Measurements from ENCODE around the gene CRYAB. TPM values are rescaled to one million over a fixed set of nuclear protein-coding genes. Genes with fewer than 3 reads are reported as not detected.

The CRYAB gene
- total and polyA plus RNA-seq, 2 of the 4 experiments (the other 2 are of a cell fraction): 6.5 to 19.5 TPM

DNA sequence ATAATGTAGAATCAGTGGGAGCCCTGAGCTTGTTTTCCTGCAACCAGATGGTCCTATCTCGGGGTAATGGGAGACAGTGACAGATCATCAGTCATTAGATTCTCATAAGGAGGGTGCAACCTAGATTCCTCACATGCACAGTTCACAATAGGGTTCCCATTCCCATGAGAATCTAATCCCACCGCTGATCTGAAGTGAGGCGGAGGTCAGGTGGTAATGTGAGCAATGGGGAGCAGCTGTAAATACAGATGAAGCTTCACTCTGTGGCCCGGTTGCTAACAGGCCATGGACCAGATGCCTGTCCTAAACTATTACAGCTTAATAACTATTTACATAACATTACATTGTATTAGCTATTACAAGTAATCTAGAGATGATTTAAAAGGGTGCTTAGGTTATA, 42.6 kb upstream of the CRYAB start:
- ChIA-PET CTCF (no interaction called here), POLR2A (ENCODE audit: unreplicated experiment) (no interaction called here)
- H4K20me1 ChIP-seq (ENCODE audit: insufficient read depth, low read length): no peaks in the 10 kb centered on the region
- H4K91ac ChIP-seq (ENCODE audit: insufficient read depth, low read depth, low read length): no peak overlapping the region
- H3K14ac ChIP-seq (replicated peaks; ENCODE audit: low read depth, low read length): no peak overlapping the region
- H2BK20ac ChIP-seq (ENCODE audit: low read depth, low read length): no peak overlapping the region
- H3K79me1 ChIP-seq (ENCODE audit: low read depth in 1 of 2, low read length in 2 of 2): no peaks in the 10 kb centered on the region; a peak in 1 of 4 replicates
- no peak for TF ChIP-seq FOS (IDR thresholded peaks at IDR 0.05; ENCODE audit: low read depth, low read length)
- TF ChIP-seq POLR2A (IDR thresholded peaks at IDR 0.05; ENCODE audit: low read depth, low read length): no peak
- no peak for TF ChIP-seq MXI1 (IDR thresholded peaks at IDR 0.05; ENCODE audit: borderline replicate concordance, low read depth, low read length)
- TF ChIP-seq NFE2L2 (IDR thresholded peaks at IDR 0.05; ENCODE audit: low read depth, low read length): no peak
- no peak for TF ChIP-seq MAZ (IDR thresholded peaks at IDR 0.05; ENCODE audit: borderline replicate concordance, low read depth, low read length)
- TF ChIP-seq RAD21 (IDR thresholded peaks at IDR 0.05; ENCODE audit: low read length): no peak
- TF ChIP-seq SMC3 (IDR thresholded peaks at IDR 0.05; ENCODE audit: low read depth, low read length): no peak
- TF ChIP-seq RFX5 (IDR thresholded peaks at IDR 0.05; ENCODE audit: low read depth, low read length): no peak
- TF ChIP-seq BHLHE40 (IDR thresholded peaks at IDR 0.05; ENCODE audit: low read depth, low read length): no peak
- no peak for TF ChIP-seq RCOR1 (IDR thresholded peaks at IDR 0.05; ENCODE audit: insufficient replicate concordance, low read length)
- no peak for TF ChIP-seq CEBPB (IDR thresholded peaks at IDR 0.05; ENCODE audit: low read depth, low read length)
- no peak for TF ChIP-seq CHD1 (IDR thresholded peaks at IDR 0.05; ENCODE audit: low read depth, low read length)
- no peak for TF ChIP-seq USF2 (IDR thresholded peaks at IDR 0.05; ENCODE audit: low read depth, low read length)
- TF ChIP-seq CTCF (conservative IDR thresholded peaks at IDR 0.05; ENCODE audit: low read depth, low read length): no peak
- TF ChIP-seq MAFK (IDR thresholded peaks at IDR 0.05; ENCODE audit: low read depth, low read length): no peak
- TF ChIP-seq ELK1 (IDR thresholded peaks at IDR 0.05; ENCODE audit: borderline replicate concordance, low read depth, low read length): no peak
- no peak overlapping the region for H2AK5ac ChIP-seq (ENCODE audit: low read depth, low read length)
- no peak overlapping the region for H3K4ac ChIP-seq (ENCODE audit: low read depth, low read length)
- H2BK15ac ChIP-seq (ENCODE audit: low read depth, low read length): no peak overlapping the region
- no peak overlapping the region for H3K9ac ChIP-seq (ENCODE audit: low read depth, low read length)
- no peaks in the 10 kb centered on the region for H3K27me3 ChIP-seq (ENCODE audit: control insufficient read depth, insufficient read depth, low read length)
- no peak overlapping the region for H2AK9ac ChIP-seq (replicated peaks; ENCODE audit: low read depth, low read length, poor library complexity)
- no peak overlapping the region for H2AFZ ChIP-seq (replicated peaks; ENCODE audit: low read length, poor library complexity)
- no peak overlapping the region for H3K4me3 ChIP-seq (ENCODE audit: insufficient read depth, low read depth, low read length)
- BruUV-seq (replicated peaks): no TSS peak
- no peak overlapping the region for H3K56ac ChIP-seq (ENCODE audit: extremely low read depth, insufficient read depth, low read length)
- intact Hi-C loops (cut with micrococcal nuclease) (no loop called here), in situ Hi-C loops (cut with MboI; ENCODE audit: low sequenced_read_pairs) (no loop called here), dilution Hi-C loops (cut with HindIII; ENCODE audit: low sequenced_read_pairs, unreplicated experiment) (no loop called here)
- WGBS, 2 experiments (ENCODE audit: extremely low coverage in 2 of 2, insufficient read length in 1 of 2): no CpG with 5 or more reads among the region's 4 CpGs
- no peak overlapping the region for H3K27ac ChIP-seq (ENCODE audit: insufficient read depth, low read length)
- no peaks in the 10 kb centered on the region; the same call in 1 of the 2 replicates for H3K36me3 ChIP-seq (ENCODE audit: control insufficient read depth, insufficient read depth, low read length)
- H3K23ac ChIP-seq (ENCODE audit: low read depth, low read length): no peak overlapping the region
- ATAC-seq (ENCODE audit: low read depth) (no peak), DNase-seq (no peak)
- H4K8ac ChIP-seq (ENCODE audit: low read depth in 2 of 2, low read length in 2 of 2): no peak overlapping the region
- H4K5ac ChIP-seq (ENCODE audit: low read depth, low read length): no peak overlapping the region
- H2BK120ac ChIP-seq (ENCODE audit: low read depth, low read length): no peak overlapping the region
- H3K9me1 ChIP-seq (ENCODE audit: insufficient read depth, low read length): 0 out of 2 replicates have a peak, but pooled peaks cover 2% of the 10 kb centered on the region
- H3K18ac ChIP-seq (ENCODE audit: low read depth, low read length): no peak overlapping the region
- no peaks in the 10 kb centered on the region for H3K9me3 ChIP-seq (ENCODE audit: control insufficient read depth, insufficient read depth, low read length)
- no peaks in the 10 kb centered on the region for H3K4me1 ChIP-seq (ENCODE audit: control insufficient read depth, insufficient read depth, low read length)
- no peak overlapping the region for H2BK5ac ChIP-seq (ENCODE audit: low read depth, low read length, poor library complexity, severe bottlenecking)
- H3K4me2 ChIP-seq (ENCODE audit: low read depth, low read length): no peak overlapping the region
